Measurements from ENCODE around the gene CCDC85B.

CCDC85B gene

DNA sequence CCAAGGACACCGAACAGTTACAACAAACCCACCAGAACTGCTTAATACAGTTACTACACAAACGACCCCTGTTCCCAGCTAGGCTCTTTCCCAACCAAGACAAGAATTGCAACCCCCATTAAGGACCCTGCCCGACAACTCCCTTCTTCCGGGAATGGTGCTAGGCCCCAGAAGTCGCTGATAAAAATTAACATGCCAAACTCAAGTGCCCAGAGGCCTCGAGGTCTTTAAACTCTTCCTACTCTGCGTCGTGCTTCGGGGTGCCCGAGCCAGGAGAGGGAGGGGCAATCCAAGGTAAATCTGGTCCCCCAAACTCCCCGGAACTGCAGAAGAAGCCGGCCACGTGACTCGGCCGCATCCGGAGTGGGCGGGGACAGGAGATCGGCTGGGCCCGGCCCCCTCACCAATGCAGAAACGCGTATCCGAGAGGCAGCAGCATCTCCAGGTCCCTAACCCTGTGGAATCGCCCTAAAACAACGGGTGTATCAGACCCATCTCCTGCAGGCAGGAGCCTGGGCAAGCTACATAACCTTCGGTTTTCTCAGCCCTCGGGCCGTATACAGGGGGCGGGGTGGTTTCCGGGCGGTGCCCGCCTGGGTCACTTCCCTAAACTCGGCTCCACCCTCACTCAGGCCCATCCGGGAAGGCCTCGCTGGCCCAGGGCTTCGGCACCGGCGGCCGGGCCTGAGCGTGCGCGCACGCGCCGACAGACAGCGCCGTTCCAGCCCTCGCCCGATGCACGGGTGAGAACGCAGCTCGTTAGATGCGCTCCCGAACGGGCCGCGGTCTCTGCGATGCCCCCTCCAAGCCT, 33.6 kb upstream of the CCDC85B start:
- ATAC-seq (ENCODE audit: insufficient read depth, low read depth) (no peak), DNase-seq (peak; percentile 86)
- Histone ChIP-seq H3K27ac (ENCODE audit: low read length) (peak overlapping the region; percentile 84), H3K4me2 (ENCODE audit: insufficient read depth, low read length) (peak overlapping the region; percentile 72), H2AFZ (ENCODE audit: low read depth, low read length) (peak overlapping the region; percentile 1; the same call in 1 of the 2 replicates), H3K4me3 (ENCODE audit: low read depth in 1 of 2, low read length in 2 of 2) (peak overlapping the region; percentile 50 to 72), H3K36me3 (ENCODE audit: insufficient read depth, low read length) (peaks cover 70% of the 10 kb centered on the region), H4K20me1 (ENCODE audit: insufficient read depth, low read length) (peaks cover 68% of the 10 kb centered on the region), H3K79me2 (ENCODE audit: insufficient read depth, low read length) (peaks cover 59% of the 10 kb centered on the region), H3K9me3 (ENCODE audit: insufficient read depth, low read length, severe bottlenecking) (no peaks in the 10 kb centered on the region), H3K9ac (ENCODE audit: low read depth, low read length) (peak overlapping the region; percentile 86), H3K27me3 (ENCODE audit: insufficient read depth, low read length, poor library complexity) (no peaks in the 10 kb centered on the region), H3K4me1 (ENCODE audit: insufficient read depth, low read length) (peaks cover 43% of the 10 kb centered on the region)
- TF ChIP-seq, protein P1, sequence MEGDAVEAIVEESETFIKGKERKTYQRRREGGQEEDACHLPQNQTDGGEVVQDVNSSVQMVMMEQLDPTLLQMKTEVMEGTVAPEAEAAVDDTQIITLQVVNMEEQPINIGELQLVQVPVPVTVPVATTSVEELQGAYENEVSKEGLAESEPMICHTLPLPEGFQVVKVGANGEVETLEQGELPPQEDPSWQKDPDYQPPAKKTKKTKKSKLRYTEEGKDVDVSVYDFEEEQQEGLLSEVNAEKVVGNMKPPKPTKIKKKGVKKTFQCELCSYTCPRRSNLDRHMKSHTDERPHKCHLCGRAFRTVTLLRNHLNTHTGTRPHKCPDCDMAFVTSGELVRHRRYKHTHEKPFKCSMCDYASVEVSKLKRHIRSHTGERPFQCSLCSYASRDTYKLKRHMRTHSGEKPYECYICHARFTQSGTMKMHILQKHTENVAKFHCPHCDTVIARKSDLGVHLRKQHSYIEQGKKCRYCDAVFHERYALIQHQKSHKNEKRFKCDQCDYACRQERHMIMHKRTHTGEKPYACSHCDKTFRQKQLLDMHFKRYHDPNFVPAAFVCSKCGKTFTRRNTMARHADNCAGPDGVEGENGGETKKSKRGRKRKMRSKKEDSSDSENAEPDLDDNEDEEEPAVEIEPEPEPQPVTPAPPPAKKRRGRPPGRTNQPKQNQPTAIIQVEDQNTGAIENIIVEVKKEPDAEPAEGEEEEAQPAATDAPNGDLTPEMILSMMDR (IDR thresholded peaks at IDR 0.05; ENCODE audit: borderline replicate concordance, extremely low read depth, low read length, poor library complexity, severe bottlenecking), result no peak
- TF ChIP-seq EZH2 (IDR thresholded peaks at IDR 0.05; ENCODE audit: borderline replicate concordance, low read depth, low read length, severe bottlenecking), result no peak

DNA sequence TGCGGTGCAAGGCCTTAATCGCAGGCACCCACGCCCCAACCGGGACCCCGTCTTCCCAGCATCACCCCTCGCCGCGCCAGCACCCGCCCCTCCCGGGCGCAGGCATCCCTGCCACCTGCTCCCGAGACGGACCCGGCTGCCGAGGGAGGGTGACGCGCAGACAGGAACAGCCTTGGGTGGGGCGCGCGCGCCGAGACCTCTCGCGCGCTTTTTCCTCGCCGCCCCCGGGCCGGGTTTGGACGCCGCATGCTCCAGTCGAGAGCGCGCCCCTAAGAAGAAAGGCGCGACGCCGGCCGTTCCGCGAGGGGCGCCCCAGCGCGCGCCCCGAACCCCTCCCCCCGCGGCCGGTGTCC, 33.0 kb upstream of the CCDC85B start:
- Histone ChIP-seq H3K9ac (ENCODE audit: low read depth, low read length) (peak overlapping the region; percentile 86), H3K9me3 (ENCODE audit: insufficient read depth, low read length, severe bottlenecking) (no peaks in the 10 kb centered on the region), H2AFZ (ENCODE audit: low read depth, low read length) (peak overlapping the region; percentile 1; the same call in 1 of the 2 replicates), H3K4me1 (ENCODE audit: insufficient read depth, low read length) (peaks cover 49% of the 10 kb centered on the region), H3K27me3 (ENCODE audit: insufficient read depth, low read length, poor library complexity) (no peaks in the 10 kb centered on the region), H3K36me3 (ENCODE audit: insufficient read depth, low read length) (peaks cover 70% of the 10 kb centered on the region), H4K20me1 (ENCODE audit: insufficient read depth, low read length) (peaks cover 65% of the 10 kb centered on the region), H3K27ac (ENCODE audit: low read length) (peak overlapping the region; percentile 84), H3K4me2 (ENCODE audit: insufficient read depth, low read length) (peak overlapping the region; percentile 72), H3K4me3 (ENCODE audit: low read depth in 1 of 2, low read length in 2 of 2) (peak overlapping the region; percentile 50 to 72), H3K79me2 (ENCODE audit: insufficient read depth, low read length) (peaks cover 65% of the 10 kb centered on the region)
- DNase-seq (peak; percentile 76), ATAC-seq (ENCODE audit: insufficient read depth, low read depth) (no peak)
- TF ChIP-seq, protein P1 (IDR thresholded peaks at IDR 0.05; ENCODE audit: borderline replicate concordance, extremely low read depth, low read length, poor library complexity, severe bottlenecking), result no peak
- no peak for TF ChIP-seq EZH2 (IDR thresholded peaks at IDR 0.05; ENCODE audit: borderline replicate concordance, low read depth, low read length, severe bottlenecking)

DNA sequence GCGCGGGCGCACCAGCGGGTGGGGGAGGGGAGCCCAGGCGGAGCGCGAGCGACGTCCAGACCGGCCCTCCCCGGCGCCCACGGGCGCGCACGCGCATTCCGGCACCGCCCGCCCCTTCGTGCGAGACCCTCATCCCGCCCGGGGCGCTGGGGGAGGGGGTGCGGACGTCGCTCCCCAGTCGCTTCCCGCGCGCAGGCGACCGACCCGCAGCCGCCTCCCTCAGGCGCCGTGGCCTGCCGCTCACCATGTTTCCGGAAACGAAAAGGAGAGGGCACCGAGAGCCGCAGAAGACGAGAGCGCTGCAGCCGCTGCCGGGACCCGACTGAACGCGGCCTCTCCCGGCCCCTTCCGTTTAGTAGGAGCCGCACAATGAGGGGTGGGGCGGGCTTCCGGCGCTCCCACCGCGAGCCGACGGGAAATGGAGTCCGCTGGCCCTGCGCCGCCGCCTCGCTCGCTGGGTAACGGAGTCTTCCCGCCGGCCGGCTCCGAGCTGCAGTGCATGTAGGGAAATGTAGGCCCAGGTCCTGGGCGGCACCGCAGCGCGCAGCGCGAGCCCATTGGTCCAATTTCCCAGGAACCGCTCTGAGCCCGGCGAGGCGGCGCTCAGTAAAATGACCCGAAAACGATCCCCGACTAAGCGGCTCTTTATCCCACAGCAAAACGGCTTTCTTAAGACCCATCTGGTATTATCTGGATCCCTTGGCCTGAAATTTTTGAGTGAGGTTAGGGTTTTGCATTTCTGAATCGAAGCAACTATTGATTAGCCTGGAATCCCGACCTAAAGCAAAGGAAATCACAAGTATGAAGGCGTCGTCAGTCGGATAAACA, 32.4 kb upstream of the CCDC85B start, which contains the start of gene CFL1:
CFL1 (minus strand) TSS at position 328 of the 828 bp plus-strand sequence; CDS start at position 247, 81 bp downstream.
- peaks cover 70% of the 10 kb centered on the region for H3K36me3 ChIP-seq (ENCODE audit: insufficient read depth, low read length)
- peaks cover 71% of the 10 kb centered on the region for H3K79me2 ChIP-seq (ENCODE audit: insufficient read depth, low read length)
- peak within 1 kb of the TSS; percentile 84 for H3K27ac ChIP-seq (ENCODE audit: low read length)
- peak within 1 kb of the TSS; percentile 50 to 72 for H3K4me3 ChIP-seq (ENCODE audit: low read depth in 1 of 2, low read length in 2 of 2)
- DNase-seq (peak; percentile 98), ATAC-seq (ENCODE audit: insufficient read depth, low read depth) (peak; percentile 70)
- peaks cover 55% of the 10 kb centered on the region for H3K4me1 ChIP-seq (ENCODE audit: insufficient read depth, low read length)
- peak within 1 kb of the TSS; percentile 86 for H3K9ac ChIP-seq (ENCODE audit: low read depth, low read length)
- H3K27me3 ChIP-seq (ENCODE audit: insufficient read depth, low read length, poor library complexity), result no peaks in the 10 kb centered on the region
- peak within 1 kb of the TSS; percentile 81 for H3K4me2 ChIP-seq (ENCODE audit: insufficient read depth, low read length)
- no peaks in the 10 kb centered on the region for H3K9me3 ChIP-seq (ENCODE audit: insufficient read depth, low read length, severe bottlenecking)
- peak within 1 kb of the TSS; percentile 76 for H2AFZ ChIP-seq (ENCODE audit: low read depth, low read length)
- peaks cover 59% of the 10 kb centered on the region for H4K20me1 ChIP-seq (ENCODE audit: insufficient read depth, low read length)
- TF ChIP-seq, protein P1 (IDR thresholded peaks at IDR 0.05; ENCODE audit: borderline replicate concordance, extremely low read depth, low read length, poor library complexity, severe bottlenecking), result no peak
- no peak for TF ChIP-seq EZH2 (IDR thresholded peaks at IDR 0.05; ENCODE audit: borderline replicate concordance, low read depth, low read length, severe bottlenecking)
